HFF-Myc (cell line): ENCODE results near the gene ZNF827.
"Not testable (repeated sequence)": the region's sequence is repeated elsewhere in the genome, so short reads cannot be mapped to it uniquely, and the experiment has no call there.

ENCODE experiments used
- DNase-seq: peaks from one replicate; pipeline ENCODE4 v3.0.0-alpha.2; 2011; ENCODE audit warnings: low read depth; ENCODE audit errors: extremely low read depth
- H3K4me3 ChIP-seq: replicated peaks from 2 replicates; pipeline ENCODE4 v1.5.1; 2011; ENCODE audit warnings: low read depth, mild to moderate bottlenecking, control low read depth, low read length
- TF ChIP-seq, protein P1 (sequence below): IDR thresholded peaks from 2 replicates; pipeline ENCODE4 v1.5.1; 2012; ENCODE audit warnings: mild to moderate bottlenecking, low read depth, low read length, control low read depth; ENCODE audit errors: missing control alignments

Gene ZNF827

DNA sequence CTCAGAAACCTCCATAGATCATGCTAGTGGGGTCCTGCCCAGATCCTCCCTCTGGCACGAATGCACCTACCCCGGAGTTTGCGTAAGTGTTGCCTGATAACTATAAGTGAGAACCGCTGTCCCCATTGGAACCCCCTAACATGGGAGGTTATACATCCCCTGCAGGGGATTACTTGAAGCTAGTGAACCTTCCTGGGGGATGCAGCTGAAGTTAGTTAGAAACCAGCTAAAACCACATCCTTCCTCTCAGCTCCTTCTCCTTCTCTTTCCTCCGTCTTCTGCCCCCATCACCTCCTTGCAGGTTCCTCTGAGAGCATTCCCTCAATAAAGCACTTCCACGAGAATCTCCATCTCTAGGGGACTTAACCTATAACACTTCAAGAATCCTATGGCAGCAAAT, 95.0 kb downstream of the ZNF827 start:
- TF ChIP-seq, protein P1, sequence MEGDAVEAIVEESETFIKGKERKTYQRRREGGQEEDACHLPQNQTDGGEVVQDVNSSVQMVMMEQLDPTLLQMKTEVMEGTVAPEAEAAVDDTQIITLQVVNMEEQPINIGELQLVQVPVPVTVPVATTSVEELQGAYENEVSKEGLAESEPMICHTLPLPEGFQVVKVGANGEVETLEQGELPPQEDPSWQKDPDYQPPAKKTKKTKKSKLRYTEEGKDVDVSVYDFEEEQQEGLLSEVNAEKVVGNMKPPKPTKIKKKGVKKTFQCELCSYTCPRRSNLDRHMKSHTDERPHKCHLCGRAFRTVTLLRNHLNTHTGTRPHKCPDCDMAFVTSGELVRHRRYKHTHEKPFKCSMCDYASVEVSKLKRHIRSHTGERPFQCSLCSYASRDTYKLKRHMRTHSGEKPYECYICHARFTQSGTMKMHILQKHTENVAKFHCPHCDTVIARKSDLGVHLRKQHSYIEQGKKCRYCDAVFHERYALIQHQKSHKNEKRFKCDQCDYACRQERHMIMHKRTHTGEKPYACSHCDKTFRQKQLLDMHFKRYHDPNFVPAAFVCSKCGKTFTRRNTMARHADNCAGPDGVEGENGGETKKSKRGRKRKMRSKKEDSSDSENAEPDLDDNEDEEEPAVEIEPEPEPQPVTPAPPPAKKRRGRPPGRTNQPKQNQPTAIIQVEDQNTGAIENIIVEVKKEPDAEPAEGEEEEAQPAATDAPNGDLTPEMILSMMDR = no peak
- H3K4me3 ChIP-seq = no peak overlapping the region
- DNase-seq = no peak

DNA sequence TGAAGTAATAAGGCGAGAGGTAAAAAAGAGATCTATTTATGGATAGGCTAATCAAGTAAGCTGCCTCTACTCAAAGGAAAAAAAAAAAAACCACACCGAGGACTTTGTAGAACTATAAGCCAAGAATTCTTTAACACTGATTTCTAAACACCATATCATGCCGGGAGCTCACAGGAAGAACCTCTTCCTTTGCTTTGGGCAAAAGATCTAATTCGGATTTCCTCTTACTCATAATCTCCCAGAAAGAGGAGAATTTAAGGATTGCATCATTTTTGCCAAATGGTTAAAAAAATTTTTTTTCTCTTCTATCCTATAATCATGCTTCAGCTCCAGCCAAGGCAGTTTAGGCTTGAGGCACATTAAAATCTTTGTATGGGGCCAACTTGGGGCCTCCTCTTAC, 95.5 kb downstream of the ZNF827 start:
- DNase-seq = no peak
- TF ChIP-seq, protein P1 = no peak
- no peak overlapping the region for H3K4me3 ChIP-seq

DNA sequence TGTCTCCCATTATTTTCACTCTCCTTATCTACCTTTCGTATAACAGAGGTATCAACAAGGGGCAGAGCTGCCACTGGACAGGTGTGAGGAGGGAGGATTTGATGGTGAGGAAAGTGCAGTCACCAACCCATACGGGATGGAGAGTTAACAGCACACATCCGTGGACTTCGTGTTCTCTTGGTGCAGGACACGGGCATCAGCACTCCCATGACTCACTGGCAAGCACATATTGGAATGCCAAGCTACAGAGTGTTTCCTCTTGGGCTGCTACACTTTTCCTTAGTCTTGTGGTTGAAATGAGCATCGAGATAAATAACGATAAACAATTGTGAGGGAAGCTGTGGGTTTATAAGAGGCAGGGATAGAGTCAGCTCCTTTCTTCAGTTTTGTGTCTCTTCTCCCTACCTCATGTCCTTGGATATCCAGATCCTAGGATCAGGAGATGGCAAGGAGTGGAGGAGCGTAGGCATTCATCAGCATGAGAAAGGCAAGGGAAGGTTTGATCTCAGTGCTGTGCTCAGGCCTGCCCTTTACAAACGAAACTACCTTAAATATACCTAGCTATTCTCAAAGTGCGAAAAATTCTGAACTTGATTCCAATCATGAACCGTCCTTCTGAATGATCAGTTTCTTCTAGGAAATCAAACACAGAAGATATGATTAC, 96.3 kb downstream of the ZNF827 start:
- TF ChIP-seq, protein P1 = no peak
- DNase-seq = no peak
- no peak overlapping the region for H3K4me3 ChIP-seq

DNA sequence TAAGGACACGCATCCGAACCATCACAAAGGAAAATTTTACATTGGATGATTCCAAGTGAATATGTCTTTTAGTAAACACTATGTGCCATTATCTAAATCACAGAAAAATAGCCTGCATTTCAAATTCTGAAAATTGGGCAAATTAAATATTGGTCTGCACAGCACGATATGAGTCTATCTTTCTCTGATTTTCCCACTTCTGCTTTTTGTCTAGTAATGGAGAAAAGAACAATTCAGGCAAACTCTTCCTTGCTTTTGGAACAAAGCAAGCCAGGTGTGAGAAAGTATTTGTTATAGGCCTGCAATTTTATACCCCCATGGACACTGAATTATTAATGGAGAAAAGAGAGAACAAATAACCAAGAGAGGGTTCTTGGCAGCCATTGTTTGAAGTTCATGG, 97.8 kb downstream of the ZNF827 start:
- no peak overlapping the region for H3K4me3 ChIP-seq
- TF ChIP-seq, protein P1 = no peak
- DNase-seq = no peak

DNA sequence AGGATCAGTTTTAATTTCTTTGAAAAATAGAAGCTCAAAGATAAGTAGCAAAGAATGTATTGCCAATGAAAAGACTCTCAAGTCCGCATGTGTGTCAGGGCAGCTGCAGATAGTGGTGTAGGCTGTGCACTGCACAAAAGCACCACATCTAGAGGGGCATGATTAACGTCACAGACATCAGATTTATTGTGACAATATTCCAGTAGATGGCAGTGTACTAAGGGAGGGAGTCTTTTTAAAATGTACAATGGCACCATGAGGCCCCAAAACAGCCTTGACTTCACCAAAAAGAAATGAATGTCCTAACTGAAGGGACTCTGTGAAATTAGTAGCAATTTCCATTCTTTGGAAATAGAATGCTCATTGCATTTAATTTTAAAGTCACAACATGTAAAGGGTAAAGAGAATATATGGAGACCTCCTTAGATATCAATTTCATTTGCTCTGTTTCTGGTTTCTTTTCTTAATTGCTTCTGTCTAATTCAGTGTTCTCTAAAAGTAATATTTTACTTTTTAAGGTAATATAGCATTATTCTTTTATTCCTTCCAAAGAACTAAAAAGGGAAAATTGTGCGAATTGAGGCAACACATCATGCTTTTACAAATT, 98.4 kb downstream of the ZNF827 start:
- TF ChIP-seq, protein P1 = peak; percentile 37
- no peak overlapping the region for H3K4me3 ChIP-seq
- peak; percentile 44 for DNase-seq

DNA sequence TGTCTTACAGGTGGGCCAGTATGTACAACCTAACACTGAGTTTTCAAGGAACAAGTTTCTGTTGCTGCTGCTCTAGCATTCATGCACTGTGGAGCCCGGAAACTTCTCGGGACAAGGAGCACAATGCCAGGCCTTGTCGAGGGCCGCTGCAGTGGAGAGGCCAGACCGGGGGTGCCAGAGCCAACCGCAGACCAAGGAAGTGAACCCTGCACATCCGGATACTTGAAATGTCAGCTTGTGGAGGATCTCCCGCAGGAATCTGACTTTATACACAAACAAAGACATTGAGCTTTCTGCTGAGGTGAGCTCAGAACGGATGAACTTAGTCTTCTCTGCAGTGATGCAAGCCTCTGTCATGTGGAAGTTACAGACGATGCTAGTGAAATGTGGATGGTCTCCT, 99.5 kb downstream of the ZNF827 start:
- TF ChIP-seq, protein P1 = no peak
- H3K4me3 ChIP-seq = no peak overlapping the region
- no peak for DNase-seq

DNA sequence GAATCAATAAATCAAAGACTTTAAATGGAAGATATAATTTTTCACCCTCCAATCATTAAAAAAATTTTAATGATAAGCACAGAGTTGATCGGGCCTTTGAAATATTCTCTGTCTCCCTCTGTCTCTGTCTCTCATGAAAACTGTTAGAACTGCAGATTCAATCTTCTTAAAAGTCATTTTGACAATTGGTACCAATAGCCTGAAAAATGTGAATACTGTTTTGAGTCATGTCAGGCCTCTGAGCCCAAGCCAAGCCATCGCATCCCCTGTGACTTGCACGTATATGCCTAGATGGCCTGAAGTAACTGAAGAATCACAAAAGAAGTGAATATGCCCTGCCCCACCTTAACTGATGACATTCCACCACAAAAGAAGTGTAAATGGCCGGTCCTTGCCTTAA, 106.2 kb downstream of the ZNF827 start:
- DNase-seq, H3K4me3 ChIP-seq: not testable (repeated sequence)
